Calu3 (cell line): ENCODE measurements around the gene RILP. TPM values are rescaled to one million over a fixed set of nuclear protein-coding genes. Genes with fewer than 3 reads are reported as not detected.

ENCODE experiments used
- BruUV-seq: library from RNA; stranded (reverse); fragments of 400-500 nt; replicated peaks from 2 replicates; lab custom pipeline; 2021; lab: Mats Ljungman, UMichigan
- CTCF ChIA-PET: fragments of 300-600 bp; sonication (Branson Sonifier 250); formaldehyde crosslinking; loops from one replicate; lab custom pipeline; 2022; ENCODE audit warnings: antibody characterized with exemption; lab: Charles Lee
- DNase-seq: peaks from one replicate; pipeline ENCODE4 v3.0.0; 2022
- H3K27ac Mint-ChIP-seq: one replicate; pipeline ENCODE4 v1.8.0; 2022; ENCODE audit warnings: mixed read lengths; ENCODE audit not compliant: unreplicated experiment
- H3K27me3 Mint-ChIP-seq: one replicate; pipeline ENCODE4 v1.8.0; 2022; ENCODE audit warnings: mixed read lengths; ENCODE audit not compliant: unreplicated experiment
- H3K36me3 Mint-ChIP-seq: one replicate; pipeline ENCODE4 v1.8.0; 2022; ENCODE audit warnings: mild to moderate bottlenecking, moderate library complexity, mixed read lengths; ENCODE audit not compliant: insufficient read depth, unreplicated experiment
- H3K4me1 Mint-ChIP-seq: one replicate; pipeline ENCODE4 v1.8.0; 2022; ENCODE audit warnings: mild to moderate bottlenecking, low read depth, mixed read lengths; ENCODE audit not compliant: unreplicated experiment
- H3K4me3 Mint-ChIP-seq: one replicate; pipeline ENCODE4 v1.8.0; 2022; ENCODE audit warnings: mild to moderate bottlenecking, low read depth, moderate library complexity, mixed read lengths; ENCODE audit not compliant: unreplicated experiment
- H3K9me3 Mint-ChIP-seq: one replicate; pipeline ENCODE4 v1.8.0; 2022; ENCODE audit warnings: low read depth, mixed read lengths; ENCODE audit not compliant: unreplicated experiment
- CTCF ChIP-seq: fragments of 200-600 bp; IDR thresholded peaks from one replicate; pipeline ENCODE4 v1.8.0; 2022; ENCODE audit warnings: antibody characterized with exemption; ENCODE audit not compliant: unreplicated experiment
- intact Hi-C: fragments of 100-400 bp; cut with micrococcal nuclease; formaldehyde crosslinking; loops from one replicate; pipeline ENCODE4 v1.10.0; 2022; ENCODE audit not compliant: unreplicated experiment
- total RNA-seq: library from RNA; stranded (reverse); gene quantifications from 2 replicates; pipeline ENCODE4 v1.2.3, GENCODE V29; 2022

Gene RILP
- total RNA-seq, 1 experiment from 2014 or later: 1.8 TPM

- Mint-ChIP-seq H3K4me3 (no peak overlapping the region), H3K9me3 (no peaks in the 10 kb centered on the region), H3K27ac (no peak overlapping the region), H3K27me3 (no peaks in the 10 kb centered on the region), H3K36me3 (no peaks in the 10 kb centered on the region), H3K4me1 (no peaks in the 10 kb centered on the region)
- BruUV-seq: no TSS peak
- CTCF ChIA-PET: no interaction called here
- no peak for TF ChIP-seq CTCF
- no peak for DNase-seq
- intact Hi-C loops: no loop called here
These were observed 11.5 kb downstream of the RILP start for GRCh38 chr17:1638171-1638590.

GRCh38 chr17:1636732-1637285 lies 12.9 kb downstream of the RILP start:
- H3K27ac Mint-ChIP-seq: no peak overlapping the region
- peaks cover 5% of the 10 kb centered on the region for H3K27me3 Mint-ChIP-seq
- H3K9me3 Mint-ChIP-seq: no peaks in the 10 kb centered on the region
- intact Hi-C loops: no loop called here
- H3K4me3 Mint-ChIP-seq: no peak overlapping the region
- no peaks in the 10 kb centered on the region for H3K4me1 Mint-ChIP-seq
- H3K36me3 Mint-ChIP-seq: no peaks in the 10 kb centered on the region
- no peak for DNase-seq
- no TSS peak for BruUV-seq
- no peak for TF ChIP-seq CTCF
- CTCF ChIA-PET: interaction anchor here (0.7 kb wide), 1 partner anchor 183 kb away, joined by 3 read pairs; no protein-coding TSS in a partner anchor

GRCh38 chr17:1635675-1636465 lies 13.8 kb downstream of the RILP start:
- Mint-ChIP-seq H3K27me3 (peaks cover 15% of the 10 kb centered on the region), H3K4me3 (no peak overlapping the region), H3K27ac (no peak overlapping the region), H3K4me1 (no peaks in the 10 kb centered on the region), H3K36me3 (no peaks in the 10 kb centered on the region), H3K9me3 (no peaks in the 10 kb centered on the region)
- no peak for DNase-seq
- CTCF ChIA-PET: no interaction called here
- TF ChIP-seq CTCF: no peak
- intact Hi-C loops: no loop called here
- BruUV-seq: no TSS peak

GRCh38 chr17:1634841-1635650 lies 14.6 kb downstream of the RILP start:
- no peak for TF ChIP-seq CTCF
- Mint-ChIP-seq H3K9me3 (no peaks in the 10 kb centered on the region), H3K4me3 (no peak overlapping the region), H3K27ac (no peak overlapping the region), H3K36me3 (no peaks in the 10 kb centered on the region), H3K4me1 (no peaks in the 10 kb centered on the region), H3K27me3 (peaks cover 23% of the 10 kb centered on the region)
- no peak for DNase-seq
- CTCF ChIA-PET: no interaction called here
- intact Hi-C loops: no loop called here
- BruUV-seq: no TSS peak
